Measurements from ENCODE around the gene S100A4.

S100A4 gene

DNA sequence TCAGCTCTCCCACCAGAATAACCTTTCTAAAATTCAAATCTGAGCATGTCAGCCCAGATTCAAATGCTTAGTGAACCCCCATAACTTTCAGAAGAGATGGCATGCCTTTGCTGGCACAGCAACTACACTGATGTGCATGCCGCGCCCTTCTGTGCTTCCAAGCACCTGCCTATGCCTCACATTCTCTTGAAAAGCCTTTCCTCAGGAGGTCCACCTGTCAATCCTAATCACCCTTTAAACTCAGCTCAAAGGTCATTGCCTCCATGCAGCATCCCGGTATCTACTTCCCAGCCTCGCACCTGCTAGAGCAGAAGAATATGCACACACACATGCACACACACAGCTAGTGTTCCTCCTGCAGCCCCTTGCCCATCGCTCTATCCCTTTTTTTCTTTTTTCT is 25.3 kb upstream of the S100A4 start:
- Histone ChIP-seq H3K4me3 (replicated peaks; ENCODE audit: insufficient read depth, low read length) (no peak overlapping the region), H3K27ac (replicated peaks) (no peak overlapping the region), H3K27me3 (ENCODE audit: insufficient read depth, poor library complexity, severe bottlenecking) (no peaks in the 10 kb centered on the region)
- TF ChIP-seq, protein P1, sequence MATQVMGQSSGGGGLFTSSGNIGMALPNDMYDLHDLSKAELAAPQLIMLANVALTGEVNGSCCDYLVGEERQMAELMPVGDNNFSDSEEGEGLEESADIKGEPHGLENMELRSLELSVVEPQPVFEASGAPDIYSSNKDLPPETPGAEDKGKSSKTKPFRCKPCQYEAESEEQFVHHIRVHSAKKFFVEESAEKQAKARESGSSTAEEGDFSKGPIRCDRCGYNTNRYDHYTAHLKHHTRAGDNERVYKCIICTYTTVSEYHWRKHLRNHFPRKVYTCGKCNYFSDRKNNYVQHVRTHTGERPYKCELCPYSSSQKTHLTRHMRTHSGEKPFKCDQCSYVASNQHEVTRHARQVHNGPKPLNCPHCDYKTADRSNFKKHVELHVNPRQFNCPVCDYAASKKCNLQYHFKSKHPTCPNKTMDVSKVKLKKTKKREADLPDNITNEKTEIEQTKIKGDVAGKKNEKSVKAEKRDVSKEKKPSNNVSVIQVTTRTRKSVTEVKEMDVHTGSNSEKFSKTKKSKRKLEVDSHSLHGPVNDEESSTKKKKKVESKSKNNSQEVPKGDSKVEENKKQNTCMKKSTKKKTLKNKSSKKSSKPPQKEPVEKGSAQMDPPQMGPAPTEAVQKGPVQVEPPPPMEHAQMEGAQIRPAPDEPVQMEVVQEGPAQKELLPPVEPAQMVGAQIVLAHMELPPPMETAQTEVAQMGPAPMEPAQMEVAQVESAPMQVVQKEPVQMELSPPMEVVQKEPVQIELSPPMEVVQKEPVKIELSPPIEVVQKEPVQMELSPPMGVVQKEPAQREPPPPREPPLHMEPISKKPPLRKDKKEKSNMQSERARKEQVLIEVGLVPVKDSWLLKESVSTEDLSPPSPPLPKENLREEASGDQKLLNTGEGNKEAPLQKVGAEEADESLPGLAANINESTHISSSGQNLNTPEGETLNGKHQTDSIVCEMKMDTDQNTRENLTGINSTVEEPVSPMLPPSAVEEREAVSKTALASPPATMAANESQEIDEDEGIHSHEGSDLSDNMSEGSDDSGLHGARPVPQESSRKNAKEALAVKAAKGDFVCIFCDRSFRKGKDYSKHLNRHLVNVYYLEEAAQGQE (IDR thresholded peaks at IDR 0.05; ENCODE audit: insufficient replicate concordance, low read depth) = no peak
- TF ChIP-seq SPI1 (IDR thresholded peaks at IDR 0.05; ENCODE audit: borderline replicate concordance, low read depth) (no peak), CTCF (IDR thresholded peaks at IDR 0.05; ENCODE audit: insufficient read depth, low read length) (no peak), GABPA (IDR thresholded peaks at IDR 0.05; ENCODE audit: low read depth) (no peak)
- DNase-seq (ENCODE audit: low read depth in 1 of 2, low spot score in 1 of 2) = no peak

- no peak overlapping the region for H3K27ac ChIP-seq (replicated peaks)
- DNase-seq (ENCODE audit: low read depth in 1 of 2, low spot score in 1 of 2) = no peak
- H3K27me3 ChIP-seq (ENCODE audit: insufficient read depth, poor library complexity, severe bottlenecking) = no peaks in the 10 kb centered on the region
- H3K4me3 ChIP-seq (replicated peaks; ENCODE audit: insufficient read depth, low read length) = no peak overlapping the region
- TF ChIP-seq, protein P1 (IDR thresholded peaks at IDR 0.05; ENCODE audit: insufficient replicate concordance, low read depth) = no peak
- TF ChIP-seq SPI1 (IDR thresholded peaks at IDR 0.05; ENCODE audit: borderline replicate concordance, low read depth) (no peak), POLR2AphosphoS5 (IDR thresholded peaks at IDR 0.05; ENCODE audit: low read depth) (no peak), CTCF (IDR thresholded peaks at IDR 0.05; ENCODE audit: insufficient read depth, low read length) (no peak), GABPA (IDR thresholded peaks at IDR 0.05; ENCODE audit: low read depth) (no peak)
Observed at GRCh38 chr1:153569465-153569864, 23.9 kb upstream of the S100A4 start.

- TF ChIP-seq SPI1 (IDR thresholded peaks at IDR 0.05; ENCODE audit: borderline replicate concordance, low read depth) (no peak), CTCF (IDR thresholded peaks at IDR 0.05; ENCODE audit: insufficient read depth, low read length) (peak; percentile 98), POLR2AphosphoS5 (IDR thresholded peaks at IDR 0.05; ENCODE audit: low read depth) (no peak)
- TF ChIP-seq, protein P1 (IDR thresholded peaks at IDR 0.05; ENCODE audit: insufficient replicate concordance, low read depth) = no peak
- peak overlapping the region; percentile 20 for H3K4me3 ChIP-seq (replicated peaks; ENCODE audit: insufficient read depth, low read length)
- no peaks in the 10 kb centered on the region for H3K27me3 ChIP-seq (ENCODE audit: insufficient read depth, poor library complexity, severe bottlenecking)
- peak; percentile 64 to 78 for DNase-seq (ENCODE audit: low read depth in 1 of 2, low spot score in 1 of 2)
- H3K27ac ChIP-seq (replicated peaks) = no peak overlapping the region
Observed at GRCh38 chr1:153568367-153569099, 22.9 kb upstream of the S100A4 start.
